Sigmoid colon (tissue), 4 donors: ENCODE results near the gene RYR3.

Experiments
- EP300 ChIP-seq, 4 donors: sonication (generic); formaldehyde crosslinking; IDR thresholded peaks; one replicate each; pipeline ENCODE4 v1.6.1; 2017; ENCODE audit warnings: antibody characterized with exemption in 4 of 4
- POLR2A ChIP-seq, 2 donors: fragments of 450-650 bp; IDR thresholded peaks; one replicate each; pipeline ENCODE4 v1.6.1; 2016; ENCODE audit warnings: antibody characterized with exemption in 2 of 2, mild to moderate bottlenecking in 2 of 2, moderate library complexity in 2 of 2
- POLR2AphosphoS5 ChIP-seq, 4 donors: sonication (generic); formaldehyde crosslinking; IDR thresholded peaks; one replicate each; pipeline ENCODE4 v1.6.1; 2017; ENCODE audit warnings: antibody characterized with exemption in 4 of 4
- TF ChIP-seq, protein P1 (sequence below), 4 experiments: fragments of 450-650 bp in 3 of 4; fragments of 200-600 bp in 1 of 4; IDR thresholded peaks; one replicate each; pipeline ENCODE4 v1.5.1; 2016 to 2019; ENCODE audit warnings: antibody characterized with exemption in 4 of 4, mild to moderate bottlenecking in 3 of 4, moderate library complexity in 2 of 4

DNA sequence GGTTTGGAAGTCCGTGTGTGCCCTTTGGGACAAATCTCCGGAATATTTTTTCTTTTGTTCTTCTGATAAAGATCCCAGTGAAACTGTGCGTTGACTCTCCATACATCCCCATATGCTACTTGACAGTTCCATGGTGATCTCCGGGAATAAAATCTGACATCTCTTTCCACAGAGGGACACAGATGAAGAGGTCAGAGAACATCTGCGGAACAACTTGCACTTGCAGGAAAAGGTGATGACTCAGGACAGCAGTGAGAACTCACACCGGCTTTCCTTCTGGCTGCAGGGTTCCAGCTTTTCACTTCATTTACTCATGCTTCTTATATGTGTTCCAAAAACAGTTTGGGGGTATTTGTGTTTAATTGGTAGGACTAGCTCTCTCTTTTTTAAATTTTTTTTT lies 500.0 kb downstream of the RYR3 start:
- TF ChIP-seq POLR2AphosphoS5 (IDR thresholded peaks at IDR 0.05), result no peak
- TF ChIP-seq, protein P1, sequence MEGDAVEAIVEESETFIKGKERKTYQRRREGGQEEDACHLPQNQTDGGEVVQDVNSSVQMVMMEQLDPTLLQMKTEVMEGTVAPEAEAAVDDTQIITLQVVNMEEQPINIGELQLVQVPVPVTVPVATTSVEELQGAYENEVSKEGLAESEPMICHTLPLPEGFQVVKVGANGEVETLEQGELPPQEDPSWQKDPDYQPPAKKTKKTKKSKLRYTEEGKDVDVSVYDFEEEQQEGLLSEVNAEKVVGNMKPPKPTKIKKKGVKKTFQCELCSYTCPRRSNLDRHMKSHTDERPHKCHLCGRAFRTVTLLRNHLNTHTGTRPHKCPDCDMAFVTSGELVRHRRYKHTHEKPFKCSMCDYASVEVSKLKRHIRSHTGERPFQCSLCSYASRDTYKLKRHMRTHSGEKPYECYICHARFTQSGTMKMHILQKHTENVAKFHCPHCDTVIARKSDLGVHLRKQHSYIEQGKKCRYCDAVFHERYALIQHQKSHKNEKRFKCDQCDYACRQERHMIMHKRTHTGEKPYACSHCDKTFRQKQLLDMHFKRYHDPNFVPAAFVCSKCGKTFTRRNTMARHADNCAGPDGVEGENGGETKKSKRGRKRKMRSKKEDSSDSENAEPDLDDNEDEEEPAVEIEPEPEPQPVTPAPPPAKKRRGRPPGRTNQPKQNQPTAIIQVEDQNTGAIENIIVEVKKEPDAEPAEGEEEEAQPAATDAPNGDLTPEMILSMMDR (IDR thresholded peaks at IDR 0.05), result no peak
- no peak for TF ChIP-seq POLR2A (IDR thresholded peaks at IDR 0.05)
- TF ChIP-seq EP300 (IDR thresholded peaks at IDR 0.05), result no peak
